GM18951 (cell line): ENCODE results near the gene VPS26C.
A peak's percentile ranks its signal among the peaks of the same experiment; 100 is the strongest.
"Not testable (repeated sequence)": the region's sequence is repeated elsewhere in the genome, so short reads cannot be mapped to it uniquely, and the experiment has no call there.

Experiments
- POLR2A ChIP-seq: IDR thresholded peaks from 4 replicates; pipeline ENCODE4 v1.6.1; 2011; ENCODE audit warnings: mild to moderate bottlenecking; ENCODE audit not compliant: insufficient read length, insufficient read depth; ENCODE audit errors: extremely low read depth
- in situ Hi-C: fragments of 300-500 bp; cut with MboI; formaldehyde crosslinking; loops from one replicate; pipeline ENCODE4 v1.12.0; 2022; ENCODE audit warnings: low sequenced_read_pairs, mixed read lengths, inconsistent platforms; ENCODE audit not compliant: unreplicated experiment

The VPS26C gene

GRCh38 chr21:37267269-37268185 lies at the start of gene VPS26C:
Gene VPS26C (minus strand): TSS chr21:37267334. CDS start chr21:37267294, 40 bp downstream.
- in situ Hi-C loops: no loop called here
- TF ChIP-seq POLR2A: peak; percentile 80

GRCh38 chr21:37316072-37316471 lies 48.9 kb upstream of the VPS26C start:
- in situ Hi-C loops: not testable (repeated sequence)

- TF ChIP-seq POLR2A: no peak
- in situ Hi-C loops: no loop called here
Measured at GRCh38 chr21:37300114-37300751, 33.1 kb upstream of the VPS26C start.

GRCh38 chr21:37297364-37297763 lies 30.2 kb upstream of the VPS26C start:
- in situ Hi-C loops: no loop called here

GRCh38 chr21:37294679-37295078 lies 27.5 kb upstream of the VPS26C start:
- in situ Hi-C loops: no loop called here
- TF ChIP-seq POLR2A: no peak

More at GRCh38 chr21:37297364-37297763, 30.2 kb upstream of the VPS26C start:
- TF ChIP-seq POLR2A: no peak

- TF ChIP-seq POLR2A: no peak
- in situ Hi-C loops: no loop called here
Measured at GRCh38 chr21:37292941-37293340, 25.8 kb upstream of the VPS26C start.

GRCh38 chr21:37292041-37292440 lies 24.9 kb upstream of the VPS26C start:
- TF ChIP-seq POLR2A: no peak

GRCh38 chr21:37283191-37283710 lies 16.1 kb upstream of the VPS26C start:
- in situ Hi-C loops: not testable (repeated sequence)

More at GRCh38 chr21:37292041-37292440, 24.9 kb upstream of the VPS26C start:
- in situ Hi-C loops: no loop called here

- in situ Hi-C loops: not testable (repeated sequence)
Measured at GRCh38 chr21:37282602-37283001, 15.5 kb upstream of the VPS26C start.

GRCh38 chr21:37281993-37282392 lies 14.9 kb upstream of the VPS26C start:
- in situ Hi-C loops: no loop called here
- TF ChIP-seq POLR2A: no peak

- TF ChIP-seq POLR2A: no peak
- in situ Hi-C loops: no loop called here
Measured at GRCh38 chr21:37281579-37281978, 14.4 kb upstream of the VPS26C start.

GRCh38 chr21:37279271-37279670 lies 12.1 kb upstream of the VPS26C start:
- in situ Hi-C loops: not testable (repeated sequence)

GRCh38 chr21:37278199-37278598 lies 11.1 kb upstream of the VPS26C start:
- in situ Hi-C loops: no loop called here
- no peak for TF ChIP-seq POLR2A

- in situ Hi-C loops: no loop called here
- no peak for TF ChIP-seq POLR2A
Measured at GRCh38 chr21:37276377-37276776, 9.2 kb upstream of the VPS26C start.
